Stomach smooth muscle (tissue), 2 donors: Measurements from ENCODE around the gene MAP2K7.
A peak's percentile ranks its signal among the peaks of the same experiment; 100 is the strongest.

Experiments
- H3K27ac ChIP-seq: one replicate; pipeline ENCODE4 v1.7.0; 2013; ENCODE audit warnings: mild to moderate bottlenecking, low read length, inconsistent platforms
- H3K27me3 ChIP-seq, 2 donors: one replicate each; pipeline ENCODE4 v1.7.0; 2013; ENCODE audit warnings: low read length in 2 of 2; ENCODE audit not compliant: insufficient read depth in 2 of 2, control insufficient read depth in 1 of 2
- H3K36me3 ChIP-seq, 2 donors: one replicate each; pipeline ENCODE4 v1.7.0; 2013; ENCODE audit warnings: low read length in 2 of 2; ENCODE audit not compliant: control insufficient read depth in 2 of 2, insufficient read depth in 2 of 2
- H3K4me1 ChIP-seq: one replicate; pipeline ENCODE4 v1.7.0; 2013; ENCODE audit warnings: low read length; ENCODE audit not compliant: control insufficient read depth, insufficient read depth
- H3K4me3 ChIP-seq, 2 donors: one replicate each; pipeline ENCODE4 v1.7.0; 2013; ENCODE audit warnings: low read length in 2 of 2
- H3K9ac ChIP-seq, 2 donors: one replicate each; pipeline ENCODE4 v1.7.0; 2013; ENCODE audit warnings: low read length in 2 of 2, mild to moderate bottlenecking in 1 of 2
- H3K9me3 ChIP-seq, 2 donors: one replicate each; pipeline ENCODE4 v1.7.0; 2013; ENCODE audit warnings: low read length in 2 of 2; ENCODE audit not compliant: control insufficient read depth in 2 of 2
- donor health status: healthy.
- donor health status: Pancreatic carcinoma.

MAP2K7 gene

GRCh38 chr19:7900401-7900870 is 3.2 kb upstream of the MAP2K7 start:
- Histone ChIP-seq H3K36me3 (no peaks in the 10 kb centered on the region), H3K9me3 (no peaks in the 10 kb centered on the region), H3K27ac (no peak overlapping the region), H3K9ac (no peak overlapping the region), H3K27me3 (peaks cover 0 to 2% of the 10 kb centered on the region in 2 donors), H3K4me3 (no peak overlapping the region), H3K4me1 (peaks cover 20% of the 10 kb centered on the region)

DNA sequence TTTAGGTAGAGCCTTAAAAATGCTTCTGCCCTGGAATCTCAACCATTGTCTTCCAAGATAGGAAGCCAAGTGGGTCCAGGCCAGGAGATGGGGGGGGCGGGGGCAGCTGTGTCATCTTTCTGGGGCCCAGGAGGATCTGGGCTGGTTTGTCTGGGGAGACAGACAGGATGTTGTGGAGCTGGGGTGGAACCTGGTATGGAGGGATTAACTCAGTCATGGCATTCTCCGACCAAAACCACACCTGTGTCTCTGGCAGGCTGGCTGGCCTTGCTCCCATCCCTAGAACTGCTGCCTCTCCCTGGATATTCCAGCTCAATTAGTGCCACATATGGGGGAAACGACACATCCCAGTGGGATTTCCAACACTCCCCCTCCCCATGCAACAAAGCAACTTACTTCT is 2.7 kb upstream of the MAP2K7 start:
- no peaks in the 10 kb centered on the region for H3K9me3 ChIP-seq

DNA sequence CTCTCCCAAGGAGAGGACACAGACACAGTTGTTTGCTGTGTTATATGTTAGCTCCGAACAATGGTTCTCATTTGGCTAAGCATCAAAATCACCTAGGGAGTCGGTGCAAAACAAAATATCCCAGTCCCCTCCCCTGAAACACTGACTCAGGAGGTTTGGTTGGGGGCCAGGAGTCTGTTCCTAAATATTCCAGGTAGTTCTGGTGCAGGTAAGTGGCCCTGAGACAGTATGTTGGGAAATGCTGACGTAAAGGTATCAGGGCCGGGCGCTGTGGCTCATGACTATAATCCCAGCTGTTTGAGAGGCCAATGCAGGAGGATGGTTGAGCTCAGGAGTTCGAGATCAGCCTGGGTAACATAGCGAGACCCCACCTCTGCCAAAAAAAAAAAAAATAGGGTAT is 2.3 kb upstream of the MAP2K7 start:
- no peaks in the 10 kb centered on the region for H3K27me3 ChIP-seq
- no peak overlapping the region for H3K4me3 ChIP-seq
- H3K27ac ChIP-seq = no peak overlapping the region
- H3K9me3 ChIP-seq = no peaks in the 10 kb centered on the region
- peaks cover 2 to 4% of the 10 kb centered on the region in 2 donors for H3K36me3 ChIP-seq
- H3K9ac ChIP-seq = no peak overlapping the region
- H3K4me1 ChIP-seq = peaks cover 27% of the 10 kb centered on the region

More for the DNA sequence above, 2.7 kb upstream of the MAP2K7 start:
- Histone ChIP-seq H3K27me3 (no peaks in the 10 kb centered on the region), H3K4me3 (no peak overlapping the region), H3K36me3 (peaks cover 0 to 2% of the 10 kb centered on the region in 2 donors), H3K27ac (no peak overlapping the region), H3K4me1 (peaks cover 25% of the 10 kb centered on the region), H3K9ac (no peak overlapping the region)

- peaks cover 4% of the 10 kb centered on the region in 2 donors for H3K36me3 ChIP-seq
- H3K27me3 ChIP-seq = no peaks in the 10 kb centered on the region
- H3K9me3 ChIP-seq = no peaks in the 10 kb centered on the region
- peak overlapping the region; percentile 21 to 67 for H3K9ac ChIP-seq
- peaks cover 34% of the 10 kb centered on the region for H3K4me1 ChIP-seq
- H3K27ac ChIP-seq = peak overlapping the region; percentile 64
- peak overlapping the region; percentile 67 to 88 for H3K4me3 ChIP-seq
Observed at GRCh38 chr19:7902796-7903243, 857 bp upstream of the MAP2K7 start.

GRCh38 chr19:7904074-7905020 is 670 bp downstream of the MAP2K7 start:
- H3K36me3 ChIP-seq = peaks cover 4% of the 10 kb centered on the region in 2 donors
- H3K27me3 ChIP-seq = no peaks in the 10 kb centered on the region
- H3K27ac ChIP-seq = no peak overlapping the region
- H3K4me3 ChIP-seq = peak overlapping the region; percentile 58 to 88
- H3K4me1 ChIP-seq = peaks cover 39% of the 10 kb centered on the region
- peak overlapping the region; percentile 80 to 81 for H3K9ac ChIP-seq
- H3K9me3 ChIP-seq = no peaks in the 10 kb centered on the region

DNA sequence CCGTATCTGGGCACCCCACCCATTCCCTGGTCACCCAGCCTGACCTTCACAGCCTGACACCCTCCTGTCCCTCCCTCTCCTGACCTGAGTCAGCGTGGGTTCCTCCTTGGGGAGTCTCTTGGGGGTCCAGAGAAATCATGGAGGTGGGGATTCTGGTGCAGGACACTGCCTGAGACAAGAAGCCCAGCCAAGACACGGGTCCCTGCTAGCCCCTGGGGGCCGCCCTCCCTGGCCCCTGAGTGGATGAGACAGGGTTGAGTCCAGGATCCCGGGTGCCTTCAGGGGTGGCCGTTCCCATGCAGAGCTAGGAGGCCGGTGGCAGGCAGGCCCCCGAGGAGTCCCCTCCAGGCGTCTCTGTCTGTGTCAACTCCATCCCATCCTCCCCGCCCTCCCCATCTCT is 1.6 kb downstream of the MAP2K7 start:
- Histone ChIP-seq H3K27ac (no peak overlapping the region), H3K9me3 (no peaks in the 10 kb centered on the region), H3K9ac (peak overlapping the region in 1 of 2 donors; percentile 81), H3K4me1 (peaks cover 39% of the 10 kb centered on the region), H3K36me3 (peaks cover 6 to 7% of the 10 kb centered on the region in 2 donors), H3K4me3 (peak overlapping the region in 1 of 2 donors; percentile 88), H3K27me3 (no peaks in the 10 kb centered on the region)

DNA sequence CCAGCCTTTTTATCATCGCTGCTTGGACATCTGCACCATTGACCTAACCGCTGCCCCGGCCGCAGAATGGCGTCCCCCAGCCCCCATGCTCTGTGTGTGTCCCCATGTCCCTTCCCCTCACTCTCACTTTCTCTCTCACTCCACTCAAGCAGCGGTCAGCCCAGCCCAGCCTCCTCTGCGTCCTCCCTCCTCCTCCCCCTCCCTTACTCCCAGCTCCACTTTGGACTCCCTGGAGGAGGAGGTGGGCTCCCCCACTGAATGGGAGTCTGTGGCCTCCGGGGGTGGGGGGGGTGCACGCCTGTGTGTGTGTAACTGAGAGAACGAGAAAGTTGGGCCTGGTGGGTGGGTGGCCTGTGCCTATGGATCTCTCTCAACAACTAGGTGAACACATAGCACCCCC is 2.2 kb downstream of the MAP2K7 start:
- Histone ChIP-seq H3K9me3 (no peaks in the 10 kb centered on the region), H3K27ac (no peak overlapping the region), H3K4me1 (peaks cover 39% of the 10 kb centered on the region), H3K9ac (no peak overlapping the region), H3K4me3 (no peak overlapping the region), H3K36me3 (peaks cover 12 to 13% of the 10 kb centered on the region in 2 donors), H3K27me3 (no peaks in the 10 kb centered on the region)

DNA sequence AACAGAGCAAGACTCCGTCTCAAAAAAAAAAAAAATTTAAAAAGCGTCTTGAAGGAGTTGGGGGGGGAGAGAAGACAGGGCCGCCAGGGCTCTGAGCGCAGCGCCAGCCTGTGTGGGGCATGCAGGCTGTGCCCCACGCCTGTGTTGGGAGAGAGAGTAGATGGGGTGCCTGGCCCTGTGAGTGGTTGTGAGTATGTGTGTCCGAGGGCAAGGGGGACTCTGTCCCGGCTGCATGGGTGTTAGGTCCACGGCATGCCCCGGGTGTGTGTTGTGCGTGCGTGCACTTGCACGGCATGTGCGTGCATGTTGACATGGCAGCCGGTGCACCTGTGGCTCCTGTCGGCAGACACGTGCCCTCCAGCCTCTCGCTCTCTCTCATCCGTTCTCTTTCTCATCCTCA is 3.4 kb downstream of the MAP2K7 start:
- no peaks in the 10 kb centered on the region for H3K27me3 ChIP-seq
- H3K9me3 ChIP-seq = no peaks in the 10 kb centered on the region
- peaks cover 39% of the 10 kb centered on the region for H3K4me1 ChIP-seq
- H3K27ac ChIP-seq = no peak overlapping the region
- H3K9ac ChIP-seq = no peak overlapping the region
- H3K36me3 ChIP-seq = peaks cover 21 to 25% of the 10 kb centered on the region in 2 donors
- no peak overlapping the region for H3K4me3 ChIP-seq

DNA sequence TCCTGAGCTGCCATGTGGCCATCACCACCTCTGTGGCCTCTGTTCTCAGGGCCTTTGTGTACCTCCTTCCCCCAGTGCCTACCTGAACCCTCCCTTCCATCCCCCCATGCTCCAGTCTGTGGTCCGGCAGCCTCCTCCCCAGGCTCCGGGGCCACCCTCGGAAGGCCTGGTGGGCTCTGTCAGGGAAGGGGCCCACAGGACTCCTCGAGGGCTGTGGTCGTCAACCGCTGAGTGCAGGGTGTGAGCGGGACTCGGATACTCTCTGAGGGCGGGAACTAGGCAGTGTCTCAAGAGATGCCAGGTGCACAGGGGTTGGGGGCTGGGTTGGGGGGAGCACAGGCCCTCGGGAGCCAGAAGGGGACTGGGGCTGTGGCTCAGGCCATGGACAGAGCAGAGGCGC is 3.9 kb downstream of the MAP2K7 start:
- Histone ChIP-seq H3K4me1 (peaks cover 39% of the 10 kb centered on the region), H3K27me3 (no peaks in the 10 kb centered on the region), H3K36me3 (peaks cover 24 to 27% of the 10 kb centered on the region in 2 donors), H3K9me3 (no peaks in the 10 kb centered on the region), H3K4me3 (no peak overlapping the region), H3K27ac (no peak overlapping the region), H3K9ac (no peak overlapping the region)

GRCh38 chr19:7908078-7908699 is 4.5 kb downstream of the MAP2K7 start:
- no peak overlapping the region for H3K9ac ChIP-seq
- no peak overlapping the region for H3K27ac ChIP-seq
- H3K36me3 ChIP-seq = peaks cover 27 to 30% of the 10 kb centered on the region in 2 donors
- no peak overlapping the region for H3K4me3 ChIP-seq
- H3K9me3 ChIP-seq = no peaks in the 10 kb centered on the region
- no peaks in the 10 kb centered on the region for H3K27me3 ChIP-seq
- peaks cover 35% of the 10 kb centered on the region for H3K4me1 ChIP-seq
